NCI-H510A treated with DMSO at 0.1 percent for 48 hours (cell line): ENCODE measurements around the gene EAF1.
"Not testable (repeated sequence)": the region's sequence is repeated elsewhere in the genome, so short reads cannot be mapped to it uniquely, and the experiment has no call there.

Experiments used
- DNase-seq: peaks from one replicate; lab custom pipeline; 2025; lab: John Stamatoyannopoulos, UW

Gene EAF1

GRCh38 chr3:15405448-15406050 is 21.8 kb upstream of the EAF1 start:
- DNase-seq, result peak; percentile 66

DNA sequence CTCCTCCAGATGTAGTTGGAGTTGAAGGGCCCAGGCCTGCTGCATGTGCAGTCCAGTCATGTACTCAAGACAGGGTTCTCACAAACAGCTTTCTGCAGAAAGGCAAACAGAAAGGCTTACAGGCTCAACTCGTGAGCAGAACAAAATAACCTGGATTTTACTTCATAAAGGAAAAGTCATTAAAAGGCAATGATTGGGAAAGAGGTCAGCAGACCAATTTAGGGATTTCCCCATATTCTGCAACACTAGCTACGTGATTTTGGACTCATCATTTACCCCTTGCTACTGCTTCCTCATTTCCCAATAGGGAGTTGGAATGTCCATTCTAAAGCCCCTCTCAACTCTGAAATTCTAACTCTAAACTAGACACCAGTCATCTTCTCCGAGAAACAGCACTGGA is 18.2 kb upstream of the EAF1 start:
- no peak for DNase-seq

DNA sequence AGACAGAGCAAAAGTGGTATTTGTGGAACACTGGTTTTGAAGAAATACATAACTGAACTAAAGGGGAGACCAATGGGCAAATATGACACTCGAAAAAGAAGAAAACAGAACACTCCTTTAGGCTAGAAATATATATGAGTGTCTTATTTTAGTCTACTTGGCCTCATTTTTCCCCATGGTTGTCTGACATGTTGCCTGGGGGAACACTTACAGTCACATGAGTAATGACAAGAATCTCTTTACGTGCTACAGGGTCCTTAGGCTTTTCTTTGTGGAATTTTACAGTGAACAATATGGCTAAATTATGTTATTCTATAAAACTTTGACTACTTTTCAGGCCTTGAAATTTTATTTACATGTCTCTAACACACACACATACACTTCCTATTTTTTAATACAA is 17.6 kb upstream of the EAF1 start:
- no peak for DNase-seq

DNA sequence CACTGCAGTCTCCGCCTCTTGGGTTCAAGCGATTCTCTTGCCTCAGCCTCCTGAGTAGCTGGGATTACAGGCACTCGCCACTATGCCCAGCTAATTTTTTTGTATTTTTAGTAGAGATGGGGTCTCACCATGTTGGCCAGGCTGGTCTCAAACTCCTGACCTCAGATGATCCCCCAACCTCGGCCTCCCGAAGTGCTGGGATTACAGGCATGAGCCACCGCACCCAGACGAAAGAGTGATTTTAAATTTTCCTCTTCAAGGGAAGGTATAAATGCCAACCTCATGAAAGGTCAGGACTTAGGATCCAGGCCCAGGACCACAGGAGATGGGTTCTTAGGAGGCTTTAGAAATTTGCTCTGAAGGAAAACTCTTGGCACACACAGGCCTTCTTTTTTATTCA is 16.4 kb upstream of the EAF1 start:
- DNase-seq, result not testable (repeated sequence)

DNA sequence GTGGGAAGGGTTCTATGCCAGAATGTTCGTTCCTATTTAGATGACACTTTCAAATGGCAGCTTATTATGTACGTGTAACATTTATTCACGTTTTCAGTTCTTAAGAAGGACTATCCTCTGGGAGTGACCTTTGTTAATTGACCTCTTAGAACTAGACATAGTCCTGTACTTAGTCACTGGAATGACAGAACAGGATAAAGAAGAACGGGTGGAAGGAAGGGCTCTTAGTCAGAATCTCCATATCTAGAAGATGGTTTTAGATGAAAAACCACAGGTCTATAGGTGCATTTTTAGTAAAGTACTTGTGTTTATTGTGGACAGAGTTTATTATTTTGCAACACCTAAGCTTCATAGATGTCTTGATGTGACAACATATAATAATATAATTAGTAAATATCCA is 6.5 kb upstream of the EAF1 start:
- no peak for DNase-seq

GRCh38 chr3:15426579-15427118 is 749 bp upstream of the EAF1 start:
- no peak for DNase-seq

DNA sequence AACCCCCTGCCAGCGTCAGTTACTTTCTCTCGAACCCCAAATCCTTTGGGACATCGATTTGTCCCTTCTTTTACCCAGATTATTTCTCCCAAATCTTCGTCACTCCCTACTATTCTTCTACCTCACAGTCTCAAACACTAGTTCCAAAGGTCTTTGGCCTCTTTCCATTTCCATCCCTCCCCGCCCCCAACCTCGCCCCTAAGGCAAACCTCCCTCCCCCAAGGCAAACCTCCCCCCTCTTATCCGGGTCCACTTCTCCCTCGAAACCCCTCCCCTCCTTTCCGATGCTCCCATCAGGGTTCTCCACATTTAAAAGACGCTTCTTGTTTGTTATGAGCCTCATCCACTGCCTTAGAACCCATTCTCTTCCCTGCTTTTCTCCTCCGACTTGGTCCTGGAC is 583 bp downstream of the EAF1 start:
- no peak for DNase-seq

GRCh38 chr3:15428539-15428938 is 1.1 kb downstream of the EAF1 start:
- peak; percentile 4 for DNase-seq

GRCh38 chr3:15429080-15429479 is 1.7 kb downstream of the EAF1 start:
- no peak for DNase-seq

DNA sequence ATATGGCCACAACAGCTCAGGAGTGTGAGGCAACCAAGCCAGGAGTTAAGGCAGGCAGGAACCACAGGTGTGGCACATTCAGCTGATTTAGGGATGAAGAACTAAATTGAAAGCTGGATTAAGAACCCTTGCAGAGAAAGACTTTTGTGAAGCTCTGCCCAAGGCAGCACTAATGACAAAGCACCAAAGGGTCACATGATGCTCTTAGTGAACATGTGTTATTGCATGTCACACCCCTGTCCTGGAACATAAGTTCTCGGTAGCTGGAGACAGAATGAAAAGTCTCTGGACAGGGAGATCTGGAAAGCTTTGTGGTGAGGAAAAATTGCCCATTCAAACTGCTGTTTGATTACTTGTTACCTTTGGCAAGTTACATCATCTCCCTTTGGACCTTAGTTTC is 3.2 kb downstream of the EAF1 start:
- DNase-seq, result no peak

DNA sequence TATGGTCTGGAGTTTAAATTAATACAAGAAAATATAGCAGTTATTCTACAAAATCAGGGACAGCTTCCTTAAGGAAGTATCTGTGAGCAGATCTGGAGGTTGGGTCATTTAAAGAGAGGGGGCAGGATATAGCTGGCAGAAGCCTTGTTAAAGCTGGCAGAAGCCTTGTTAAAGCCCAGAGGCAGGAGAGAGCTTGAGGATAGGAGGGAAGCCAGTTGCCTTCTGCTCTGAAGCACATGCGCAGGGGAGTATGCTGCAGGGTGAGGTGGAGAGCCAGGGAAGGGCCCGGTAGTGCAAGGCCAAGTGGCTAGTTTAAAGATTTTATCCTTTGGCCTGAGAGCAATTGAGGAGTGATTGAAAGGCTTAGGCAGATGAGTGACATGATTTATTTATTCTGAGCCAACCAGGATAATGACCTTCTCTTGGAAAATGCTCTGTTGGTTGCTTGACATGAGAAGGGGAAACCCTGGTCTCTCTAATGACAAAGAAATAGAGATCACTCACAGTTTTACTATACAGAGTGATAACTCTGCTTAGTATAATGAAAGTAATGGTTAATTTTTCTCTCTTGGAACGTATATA is 3.9 kb downstream of the EAF1 start:
- no peak for DNase-seq

DNA sequence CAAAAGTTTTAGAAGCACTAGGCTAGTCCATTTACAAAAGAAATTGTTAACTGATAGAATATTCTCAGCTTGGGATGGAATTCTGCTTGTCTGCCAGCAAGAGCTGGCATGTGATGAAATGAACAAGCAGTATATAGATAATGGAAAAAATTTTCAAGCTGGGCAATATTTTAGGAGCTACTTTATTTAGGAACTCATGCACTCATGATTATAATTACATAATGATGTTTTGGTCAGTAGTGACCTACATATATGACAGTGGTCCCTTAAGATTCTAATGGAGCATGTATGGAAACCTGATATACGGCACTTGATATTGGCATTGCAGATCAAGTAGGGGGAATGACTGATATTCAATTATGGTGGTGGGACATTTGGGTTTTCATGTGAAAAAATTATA is 6.1 kb downstream of the EAF1 start:
- DNase-seq, result no peak

DNA sequence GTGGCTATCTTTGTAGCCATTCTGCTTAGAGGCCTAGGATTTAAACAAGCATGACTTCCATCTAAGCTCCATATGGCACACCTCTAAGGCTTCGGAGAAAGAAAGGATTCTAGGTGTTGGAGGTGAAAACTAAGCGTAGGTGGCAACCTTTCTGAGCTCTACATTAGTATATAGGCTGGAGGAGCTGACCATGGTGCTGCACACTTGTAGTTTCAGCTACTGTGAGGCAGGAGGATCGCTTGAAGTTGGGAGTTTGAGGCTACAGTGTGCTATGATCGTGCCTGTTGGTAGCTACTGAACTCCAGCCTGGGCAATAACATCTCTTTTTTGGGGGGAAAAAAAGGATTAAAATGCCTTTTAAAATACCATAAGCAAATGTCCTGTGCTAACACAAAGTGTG is 7.4 kb downstream of the EAF1 start:
- no peak for DNase-seq

GRCh38 chr3:15436246-15436645 is 8.8 kb downstream of the EAF1 start:
- no peak for DNase-seq

DNA sequence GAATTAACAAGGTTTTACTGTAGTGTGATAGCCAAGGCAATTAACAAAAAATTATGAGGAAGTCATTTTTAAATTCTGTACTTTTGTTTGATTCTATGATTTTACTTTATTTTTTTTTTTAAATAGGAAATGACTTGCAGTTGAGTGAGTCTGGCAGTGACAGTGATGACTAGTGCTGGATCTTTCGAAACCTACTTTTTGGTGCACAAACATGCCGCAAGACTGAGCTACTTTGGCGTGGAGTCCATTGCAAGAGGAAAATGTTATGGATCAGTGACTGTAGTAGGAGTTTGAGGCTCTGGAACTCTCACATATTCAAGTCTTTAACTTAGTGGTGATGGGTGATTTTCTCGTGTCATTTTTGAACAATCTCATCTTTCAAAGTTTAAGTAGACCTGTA is 11.6 kb downstream of the EAF1 start:
- no peak for DNase-seq

GRCh38 chr3:15439476-15439875 is 12.1 kb downstream of the EAF1 start:
- no peak for DNase-seq

DNA sequence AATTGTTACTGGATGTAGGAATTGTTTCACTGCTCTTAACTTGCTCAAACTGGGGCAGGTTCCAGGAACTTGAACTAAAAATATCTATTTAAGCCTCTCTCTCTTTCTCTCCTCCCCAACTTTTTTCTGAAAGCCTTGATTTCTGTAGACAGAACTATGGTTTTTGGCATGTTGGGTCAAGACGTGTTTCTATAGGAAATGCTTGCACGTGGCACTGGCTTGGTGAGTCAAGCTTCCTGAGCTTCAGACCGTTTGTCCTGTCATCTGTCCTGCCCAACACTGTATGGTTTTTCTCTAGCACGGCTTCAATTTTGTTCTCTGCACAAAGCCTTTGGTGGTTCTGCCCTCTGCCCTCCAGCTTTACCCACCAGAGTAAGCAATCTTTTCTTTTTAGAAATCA is 13.5 kb downstream of the EAF1 start:
- no peak for DNase-seq

- no peak for DNase-seq
Observed at GRCh38 chr3:15443826-15444524, 16.6 kb downstream of the EAF1 start.

DNA sequence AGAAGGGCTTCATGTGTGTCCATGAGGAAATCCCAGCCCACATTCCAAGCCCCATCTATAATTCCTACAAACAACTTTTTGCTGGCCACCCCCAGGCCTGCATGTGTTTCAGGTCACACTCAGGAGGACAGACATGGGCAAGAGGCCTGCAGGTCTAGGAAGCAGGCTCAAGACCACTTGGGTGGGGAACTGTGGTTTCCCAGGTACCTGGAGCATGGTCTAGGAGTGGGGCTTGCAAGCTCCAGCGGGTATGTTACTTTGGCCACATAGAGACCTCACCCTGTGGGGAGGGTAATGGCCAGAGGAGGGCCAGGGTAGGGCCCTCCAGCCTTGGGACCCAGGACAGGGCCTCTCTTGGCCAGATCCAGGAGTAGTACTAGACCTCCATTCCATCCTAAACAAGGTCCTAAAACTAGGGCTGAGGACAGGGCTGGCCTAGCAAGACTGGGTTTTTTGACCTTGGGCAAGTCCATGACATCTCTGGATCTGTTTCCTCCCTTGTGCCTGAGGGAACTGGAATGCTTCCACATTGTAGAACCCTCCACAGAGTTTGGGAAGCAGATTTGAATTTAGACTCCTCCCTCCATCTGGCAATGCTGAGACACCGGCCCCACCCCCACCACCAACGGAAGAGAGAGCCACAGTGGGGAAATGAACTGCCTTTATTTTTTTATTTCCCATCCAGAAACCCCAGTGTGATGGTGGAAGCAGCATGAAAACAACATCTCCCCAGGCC is 22.3 kb downstream of the EAF1 start:
- no peak for DNase-seq

DNA sequence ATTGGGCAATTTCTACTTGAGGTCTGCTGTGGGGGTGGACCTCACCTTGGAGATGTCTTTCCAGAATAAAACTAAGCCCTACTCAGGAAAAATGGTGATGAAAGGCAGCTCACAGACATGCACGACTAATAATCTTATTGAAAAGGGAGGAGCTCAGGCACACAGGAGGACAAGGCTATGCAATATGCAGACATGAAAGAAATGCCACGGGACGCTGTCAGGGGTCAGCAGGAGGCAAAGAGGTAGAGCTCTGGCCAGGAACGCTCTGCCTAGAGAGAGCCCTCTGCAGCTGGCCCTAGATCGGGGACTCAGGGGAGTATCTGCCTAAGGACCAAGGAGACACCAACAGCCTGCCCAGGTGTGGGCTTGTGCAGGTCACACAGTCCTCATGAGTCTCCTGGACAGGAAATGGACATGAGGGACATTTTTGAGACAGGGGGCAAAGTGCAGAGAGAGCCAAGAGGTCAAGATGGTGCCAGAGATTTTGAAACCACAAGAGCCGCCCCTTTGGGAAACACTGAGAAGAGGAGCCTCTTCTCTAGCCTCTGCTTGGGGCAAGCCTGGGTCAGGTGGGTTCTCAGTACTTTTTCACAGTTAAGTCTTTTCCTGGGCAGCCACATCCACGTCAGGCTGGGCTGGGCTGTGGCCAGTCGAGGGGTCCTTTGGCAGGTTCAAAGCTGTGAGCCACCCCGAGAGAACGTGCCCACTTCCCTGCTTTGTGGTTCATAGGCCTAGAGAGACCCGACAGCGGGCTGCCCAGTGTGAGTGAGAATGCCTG is 23.2 kb downstream of the EAF1 start:
- DNase-seq, result no peak

DNA sequence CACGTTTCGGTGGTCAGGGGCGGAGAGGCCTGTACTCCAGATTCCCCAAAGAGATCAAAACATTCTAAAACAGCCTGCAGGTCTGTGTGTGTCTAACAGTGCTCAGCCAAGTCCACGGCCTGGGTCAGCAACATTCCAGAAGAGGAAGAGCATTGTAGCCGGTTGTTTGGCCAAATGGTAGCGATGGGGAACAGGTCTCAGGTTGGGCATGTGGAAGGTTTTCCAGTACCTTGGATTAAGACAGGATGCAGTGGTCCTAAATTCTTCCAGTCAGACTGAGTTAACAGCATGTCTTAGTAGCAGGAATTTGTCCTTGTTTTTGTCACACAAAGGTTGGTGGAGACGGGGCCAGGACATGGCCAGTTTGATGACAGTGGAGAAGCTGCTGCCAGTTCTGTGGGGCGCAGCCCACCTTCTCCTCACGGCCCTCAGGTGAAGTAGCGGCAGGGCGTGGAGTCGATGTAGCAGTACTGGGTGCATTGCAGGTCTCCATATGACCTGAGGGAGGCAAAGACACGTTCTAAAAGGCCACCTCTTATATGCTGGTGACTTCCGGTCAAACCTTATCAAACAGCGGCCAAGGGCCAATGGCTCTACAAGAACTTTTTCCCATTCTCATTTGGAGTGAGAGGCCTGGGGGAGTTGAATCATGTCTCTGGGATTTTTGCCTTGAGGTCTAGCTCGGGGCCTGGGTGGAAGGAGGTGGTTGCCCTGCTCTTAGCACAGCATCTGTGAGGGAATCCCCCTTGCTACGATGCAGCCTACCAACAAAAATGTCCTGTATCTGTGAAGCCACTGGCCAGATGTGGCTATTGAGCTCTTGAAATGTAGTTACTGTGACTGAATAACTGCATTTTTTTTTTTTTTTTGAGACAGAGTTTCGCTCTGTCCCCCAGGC is 24.1 kb downstream of the EAF1 start:
- DNase-seq, result no peak
